Lung (tissue), 12 donors: ENCODE measurements around the gene UCMA. TPM values are rescaled to one million over a fixed set of nuclear protein-coding genes. Genes with fewer than 3 reads are reported as not detected.

Experiments
- ATAC-seq: fragments of 200-7000 bp; cut with Tn5 transposase; one replicate; pipeline ENCODE4 v1.9.1; 2020; ENCODE audit warnings: moderate number of reproducible peaks; ENCODE audit not compliant: insufficient read depth, low FRiP score
- DNase-seq, 3 donors: peaks; one replicate each; pipeline ENCODE4 v3.0.0-alpha.2; 2013 to 2017
- H3K27ac ChIP-seq, 2 donors: one replicate each; pipeline ENCODE4 v1.5.1; 2013; ENCODE audit warnings: mild to moderate bottlenecking in 2 of 2, moderate library complexity in 2 of 2, control low read depth in 1 of 2, inconsistent platforms in 1 of 2, low read depth in 1 of 2, low read length in 1 of 2
- H3K27me3 ChIP-seq, 3 donors: one replicate each; pipeline ENCODE4 v1.5.1; 2013; ENCODE audit warnings: low read length in 2 of 3; ENCODE audit not compliant: control insufficient read depth in 3 of 3, insufficient read depth in 3 of 3
- H3K36me3 ChIP-seq, 4 donors: one replicate each; pipeline ENCODE4 v1.5.1; 2013; ENCODE audit warnings: low read length in 4 of 4, mild to moderate bottlenecking in 1 of 4, moderate library complexity in 1 of 4; ENCODE audit not compliant: control insufficient read depth in 4 of 4, insufficient read depth in 4 of 4
- H3K4me1 ChIP-seq, 5 donors: one replicate each; pipeline ENCODE4 v1.5.1; 2013; ENCODE audit warnings: low read length in 5 of 5, mild to moderate bottlenecking in 2 of 5, moderate library complexity in 1 of 5; ENCODE audit not compliant: control insufficient read depth in 5 of 5, insufficient read depth in 5 of 5
- H3K4me3 ChIP-seq: one replicate; pipeline ENCODE4 v1.5.1; 2013; ENCODE audit warnings: mild to moderate bottlenecking, control low read depth, moderate library complexity
- H3K9ac ChIP-seq, 2 donors: one replicate each; pipeline ENCODE4 v1.5.1; 2013; ENCODE audit warnings: low read length in 2 of 2, control low read depth in 1 of 2; ENCODE audit not compliant: insufficient read depth in 1 of 2
- H3K9me3 ChIP-seq, 4 donors: one replicate each; pipeline ENCODE4 v1.5.1; 2013; ENCODE audit warnings: low read length in 3 of 4, mild to moderate bottlenecking in 1 of 4, moderate library complexity in 1 of 4; ENCODE audit not compliant: control insufficient read depth in 4 of 4, insufficient read depth in 3 of 4
- CTCF ChIP-seq: IDR thresholded peaks from 2 replicates; pipeline ENCODE4 v1.5.1; 2012; ENCODE audit warnings: mild to moderate bottlenecking; ENCODE audit errors: control extremely low read depth, extremely low read depth
- WGBS, 2 donors: extraction: QIAGEN DNeasy Blood & Tissue Kit; methylation state at CpG; one replicate each; pipeline ENCODE4 v1.1.7; 2013; 5-methylcytosine and 5-hydroxymethylcytosine counted together
- polyA plus RNA-seq, 2 donors: library from polyadenylated mRNA; stranded (reverse); fragments of 200-250 nt; gene quantifications; one replicate each; pipeline ENCODE4 v1.2.1, GENCODE V29; 2013
- total RNA-seq, 2 donors: library from RNA; depleted of rRNA in 1 of 2; stranded (reverse); fragments of >200 nt in 1 of 2; gene quantifications; one replicate each; pipeline ENCODE4 v1.2.1, GENCODE V29; 2014 to 2021
- donor health status: control.
- donor health status: control.
- donor health status: Bipolar disorder and iron deficiency.
- donor health status: healthy.
- donor health status: DM: yes; HTN: yes; CAD: no.

UCMA gene
- total and polyA plus RNA-seq, 4 donors = 0.91 TPM; not detected in 3

- Histone ChIP-seq H3K9me3 (peaks cover 0 to 2% (median 0%) of the 10 kb centered on the region in 4 donors), H3K27me3 (no peaks in the 10 kb centered on the region), H3K4me1 (no peaks in the 10 kb centered on the region), H3K4me3 (no peak overlapping the region), H3K9ac (no peak overlapping the region), H3K27ac (no peak overlapping the region), H3K36me3 (no peaks in the 10 kb centered on the region)
- ATAC-seq (no peak), DNase-seq (no peak)
- no peak for TF ChIP-seq CTCF
- 77 to 93% methylated on average over 6 of the region's 6 CpGs for WGBS, 2 donors
These were observed 2.4 kb downstream of the UCMA start for GRCh38 chr10:13231808-13232207.

- DNase-seq = no peak
- Histone ChIP-seq H3K4me1 (no peaks in the 10 kb centered on the region), H3K9ac (no peak overlapping the region), H3K4me3 (no peak overlapping the region), H3K27ac (no peak overlapping the region), H3K36me3 (no peaks in the 10 kb centered on the region), H3K9me3 (peaks cover 0 to 2% (median 0%) of the 10 kb centered on the region in 4 donors), H3K27me3 (no peaks in the 10 kb centered on the region)
- no peak for ATAC-seq
- 69 to 84% methylated on average over 9 of the region's 9 CpGs for WGBS, 2 donors
- TF ChIP-seq CTCF = no peak
These were observed 3.0 kb downstream of the UCMA start for GRCh38 chr10:13231190-13231589.

- no peak for ATAC-seq
- Histone ChIP-seq H3K9me3 (peaks cover 0 to 2% (median 0%) of the 10 kb centered on the region in 4 donors), H3K4me3 (no peak overlapping the region), H3K9ac (no peak overlapping the region), H3K36me3 (no peaks in the 10 kb centered on the region), H3K27me3 (no peaks in the 10 kb centered on the region), H3K4me1 (no peaks in the 10 kb centered on the region), H3K27ac (no peak overlapping the region)
- TF ChIP-seq CTCF = no peak
- no peak for DNase-seq
- WGBS, 2 donors = 88 to 94% methylated on average over 5 of the region's 5 CpGs
These were observed 7.1 kb downstream of the UCMA start for GRCh38 chr10:13227031-13227430.

DNA sequence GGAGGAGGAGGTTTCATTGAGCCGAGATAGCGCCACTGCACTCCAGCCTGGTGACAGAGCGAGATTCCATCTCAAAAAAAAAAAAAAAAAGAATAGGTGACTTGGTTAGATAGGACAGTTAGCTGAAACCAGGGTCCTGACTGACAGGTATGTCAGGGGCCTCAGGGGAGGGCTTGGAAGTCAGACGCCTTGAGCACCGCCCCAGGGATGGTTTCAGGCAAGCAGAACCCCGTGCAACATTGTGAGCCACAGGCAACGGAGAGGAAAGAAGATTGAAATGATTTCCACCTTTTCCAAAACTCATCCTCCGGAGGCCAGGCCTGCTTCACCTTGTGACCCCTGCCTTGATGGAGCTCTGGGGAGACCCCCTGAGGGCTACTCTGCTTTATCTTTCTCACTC is 8.6 kb downstream of the UCMA start:
- Histone ChIP-seq H3K4me1 (no peaks in the 10 kb centered on the region), H3K36me3 (no peaks in the 10 kb centered on the region), H3K9ac (no peak overlapping the region), H3K27me3 (no peaks in the 10 kb centered on the region), H3K27ac (no peak overlapping the region), H3K9me3 (peaks cover 0 to 5% (median 0%) of the 10 kb centered on the region in 4 donors), H3K4me3 (no peak overlapping the region)
- no peak for TF ChIP-seq CTCF
- no peak for ATAC-seq
- 89 to 95% methylated on average over 8 of the region's 8 CpGs for WGBS, 2 donors
- DNase-seq = no peak
